Epithelial cell of proximal tubule (primary cell): Measurements from ENCODE around the gene MALT1. TPM values are rescaled to one million over a fixed set of nuclear protein-coding genes. Genes with fewer than 3 reads are reported as not detected.
"Not testable (repeated sequence)": the region's sequence is repeated elsewhere in the genome, so short reads cannot be mapped to it uniquely, and the experiment has no call there.

ENCODE experiments used
- DNase-seq: peaks from one replicate; pipeline ENCODE4 v3.0.0-alpha.2; 2011; ENCODE audit warnings: low read depth
- H3K4me3 ChIP-seq: 2 replicates; pipeline ENCODE4 v1.5.1; 2011; ENCODE audit warnings: low read depth, mild to moderate bottlenecking, low read length
- CTCF ChIP-seq: conservative IDR thresholded peaks from 2 replicates; pipeline ENCODE4 v1.5.1; 2012; ENCODE audit warnings: low read depth, mild to moderate bottlenecking, low read length
- total RNA-seq: library from RNA; depleted of rRNA; stranded (reverse); fragments of >200 nt; gene quantifications from 2 replicates; pipeline ENCODE4 v1.2.3, GENCODE V29; 2015

The MALT1 gene
- total RNA-seq, 1 donor from 2014 or later, result 47.7 TPM

- no peak for TF ChIP-seq CTCF
These were observed 99.3 kb downstream of the MALT1 start for GRCh38 chr18:58770601-58771000.

GRCh38 chr18:58772161-58772560 is 100.9 kb downstream of the MALT1 start:
- no peak for TF ChIP-seq CTCF
- no peak for DNase-seq
- no peak overlapping the region for H3K4me3 ChIP-seq

More at GRCh38 chr18:58770601-58771000, 99.3 kb downstream of the MALT1 start:
- no peak overlapping the region for H3K4me3 ChIP-seq
- no peak for DNase-seq

GRCh38 chr18:58776084-58776483 is 104.8 kb downstream of the MALT1 start:
- DNase-seq, result no peak
- H3K4me3 ChIP-seq, result no peak overlapping the region
- TF ChIP-seq CTCF, result no peak

GRCh38 chr18:58776541-58776940 is 105.3 kb downstream of the MALT1 start:
- DNase-seq, H3K4me3 ChIP-seq: not testable (repeated sequence)

- DNase-seq, result no peak
- no peak overlapping the region for H3K4me3 ChIP-seq
- no peak for TF ChIP-seq CTCF
These were observed 106.2 kb downstream of the MALT1 start for GRCh38 chr18:58777471-58777870.

- no peak for TF ChIP-seq CTCF
- no peak overlapping the region for H3K4me3 ChIP-seq
- no peak for DNase-seq
These were observed 108.3 kb downstream of the MALT1 start for GRCh38 chr18:58779529-58779928.

GRCh38 chr18:58780045-58780444 is 108.8 kb downstream of the MALT1 start:
- no peak for DNase-seq
- TF ChIP-seq CTCF, result no peak
- H3K4me3 ChIP-seq, result no peak overlapping the region
